Fibroblast of upper back skin (primary cell): ENCODE measurements around the gene HS3ST4.
"Not testable (repeated sequence)": the region's sequence is repeated elsewhere in the genome, so short reads cannot be mapped to it uniquely, and the experiment has no call there.

Source experiments
- DNase-seq: peaks from one replicate; pipeline ENCODE4 v3.0.0-alpha.2; 2013

Gene HS3ST4

GRCh38 chr16:26015776-26016175 lies 324.0 kb downstream of the HS3ST4 start:
- DNase-seq = no peak

GRCh38 chr16:26016989-26017388 lies 325.2 kb downstream of the HS3ST4 start:
- DNase-seq = no peak

GRCh38 chr16:26019381-26020242 lies 327.9 kb downstream of the HS3ST4 start:
- no peak for DNase-seq

GRCh38 chr16:26026709-26027450 lies 335.1 kb downstream of the HS3ST4 start:
- no peak for DNase-seq

GRCh38 chr16:26031286-26031685 lies 339.5 kb downstream of the HS3ST4 start:
- DNase-seq = no peak

- not testable (repeated sequence) for DNase-seq
Measured at GRCh38 chr16:26032661-26033060, 340.9 kb downstream of the HS3ST4 start.

- no peak for DNase-seq
Measured at GRCh38 chr16:26041952-26042668, 350.4 kb downstream of the HS3ST4 start.

GRCh38 chr16:26050472-26050871 lies 358.7 kb downstream of the HS3ST4 start:
- DNase-seq = no peak

GRCh38 chr16:26051063-26051462 lies 359.3 kb downstream of the HS3ST4 start:
- no peak for DNase-seq

- no peak for DNase-seq
Measured at GRCh38 chr16:26053889-26054288, 362.1 kb downstream of the HS3ST4 start.

GRCh38 chr16:26058326-26058725 lies 366.6 kb downstream of the HS3ST4 start:
- DNase-seq = no peak

GRCh38 chr16:26070302-26071100 lies 378.7 kb downstream of the HS3ST4 start:
- DNase-seq = no peak

- no peak for DNase-seq
Measured at GRCh38 chr16:26071101-26071866, 379.5 kb downstream of the HS3ST4 start.

GRCh38 chr16:26078716-26079355 lies 387.1 kb downstream of the HS3ST4 start:
- no peak for DNase-seq

- no peak for DNase-seq
Measured at GRCh38 chr16:26087091-26087490, 395.3 kb downstream of the HS3ST4 start.

- DNase-seq = no peak
Measured at GRCh38 chr16:26091511-26091910, 399.8 kb downstream of the HS3ST4 start.

- DNase-seq = not testable (repeated sequence)
Measured at GRCh38 chr16:26098206-26098605, 406.4 kb downstream of the HS3ST4 start.

GRCh38 chr16:26102369-26102768 lies 410.6 kb downstream of the HS3ST4 start:
- no peak for DNase-seq

GRCh38 chr16:26108836-26109505 lies 417.2 kb downstream of the HS3ST4 start:
- no peak for DNase-seq

GRCh38 chr16:26111900-26112299 lies 420.1 kb downstream of the HS3ST4 start:
- no peak for DNase-seq

GRCh38 chr16:26118575-26118974 lies 426.8 kb downstream of the HS3ST4 start:
- DNase-seq = no peak
